T-helper 1 cell (primary cell): Measurements from ENCODE around the gene ZNF516.

Experiments
- DNase-seq, 5 donors: peaks; one replicate each; pipeline ENCODE4 v3.0.0-alpha.2; 2012 to 2020

ZNF516 gene

DNA sequence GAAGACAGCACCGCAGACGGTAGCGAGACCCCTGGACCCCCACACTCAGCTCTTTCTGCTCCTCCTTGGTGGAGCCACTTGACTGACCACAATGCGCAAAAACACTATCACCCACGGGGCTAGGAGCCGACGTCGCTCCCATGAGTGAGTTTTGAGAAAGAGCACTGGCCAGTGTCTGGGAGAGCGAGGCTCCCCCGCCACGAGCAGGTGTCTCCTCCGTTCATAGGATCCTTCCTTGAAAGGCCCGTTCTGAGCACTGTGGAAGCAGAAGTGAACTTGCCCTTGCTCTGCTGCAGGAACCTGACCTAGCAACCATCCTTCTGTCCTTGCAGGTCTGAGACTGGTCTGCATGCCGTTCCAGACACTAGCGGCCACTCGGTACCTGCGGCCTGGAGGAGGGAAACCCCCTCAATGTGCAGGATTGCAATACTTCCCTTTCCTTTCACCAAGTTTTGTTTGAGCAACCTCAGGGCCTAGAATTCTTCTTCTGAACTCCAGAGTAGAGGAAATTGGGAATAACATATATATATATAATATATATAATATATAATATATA lies 12.9 kb upstream of the ZNF516 start:
- no peak for DNase-seq

DNA sequence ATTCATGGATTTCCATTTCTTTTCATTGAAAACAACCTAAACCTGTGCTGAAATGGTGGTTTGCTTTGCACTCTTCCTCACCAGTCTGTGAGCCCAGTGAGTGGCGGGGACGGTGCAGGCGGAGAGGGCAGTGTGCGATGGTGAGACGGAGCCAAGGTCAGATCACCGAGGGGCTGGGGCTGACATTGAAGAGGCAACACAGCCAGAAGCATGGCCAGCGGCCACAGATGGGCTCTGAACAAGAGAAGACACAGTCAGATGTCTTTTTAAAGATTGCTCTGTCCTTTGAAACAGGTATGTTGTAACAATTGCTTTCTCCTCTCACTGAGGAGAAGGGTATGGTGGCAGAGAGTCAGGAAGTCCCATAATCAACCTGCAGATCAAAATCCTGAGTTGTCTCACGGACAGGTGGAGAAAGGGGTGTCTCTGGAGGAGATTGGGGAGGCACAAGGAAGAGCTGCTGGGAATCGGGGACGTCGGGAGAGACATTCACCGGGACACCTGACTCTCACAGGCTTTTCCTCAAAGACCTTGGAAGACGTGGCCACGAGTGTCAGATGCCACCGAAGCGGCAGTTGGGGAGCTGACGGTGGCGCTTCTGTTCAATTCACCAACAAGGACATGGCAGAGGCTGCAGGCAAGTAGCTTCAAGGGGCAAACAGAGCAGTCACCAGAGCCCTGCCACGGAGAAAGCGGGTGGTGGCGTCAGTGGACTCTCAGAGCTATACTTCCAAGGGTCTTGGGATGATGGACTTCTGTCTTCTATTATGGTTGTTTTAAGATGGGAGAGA lies 12.1 kb upstream of the ZNF516 start:
- no peak for DNase-seq

DNA sequence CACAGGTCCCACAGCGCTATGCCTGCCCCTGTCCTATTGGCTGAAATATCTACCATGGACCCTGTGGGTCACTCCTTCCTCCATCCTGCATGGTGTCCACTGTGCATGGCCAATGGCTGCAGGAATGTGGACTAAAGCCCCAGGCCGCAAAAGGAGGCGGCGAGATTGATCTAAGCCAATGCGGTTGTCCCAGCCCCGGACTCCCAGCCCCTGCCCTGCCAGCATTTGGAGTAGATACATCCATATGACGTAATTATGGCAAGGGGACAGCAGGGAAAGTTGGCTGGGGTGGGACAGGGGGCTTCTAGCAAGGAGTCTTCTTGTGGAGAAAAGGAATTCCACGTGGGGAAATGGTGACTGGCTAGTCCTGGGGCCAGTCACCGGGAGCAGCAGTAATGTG lies 11.4 kb upstream of the ZNF516 start:
- DNase-seq = no peak

- DNase-seq = no peak
Measured at GRCh38 chr18:76505614-76506013, 10.6 kb upstream of the ZNF516 start.

GRCh38 chr18:76504749-76505148 lies 9.7 kb upstream of the ZNF516 start:
- DNase-seq = no peak

DNA sequence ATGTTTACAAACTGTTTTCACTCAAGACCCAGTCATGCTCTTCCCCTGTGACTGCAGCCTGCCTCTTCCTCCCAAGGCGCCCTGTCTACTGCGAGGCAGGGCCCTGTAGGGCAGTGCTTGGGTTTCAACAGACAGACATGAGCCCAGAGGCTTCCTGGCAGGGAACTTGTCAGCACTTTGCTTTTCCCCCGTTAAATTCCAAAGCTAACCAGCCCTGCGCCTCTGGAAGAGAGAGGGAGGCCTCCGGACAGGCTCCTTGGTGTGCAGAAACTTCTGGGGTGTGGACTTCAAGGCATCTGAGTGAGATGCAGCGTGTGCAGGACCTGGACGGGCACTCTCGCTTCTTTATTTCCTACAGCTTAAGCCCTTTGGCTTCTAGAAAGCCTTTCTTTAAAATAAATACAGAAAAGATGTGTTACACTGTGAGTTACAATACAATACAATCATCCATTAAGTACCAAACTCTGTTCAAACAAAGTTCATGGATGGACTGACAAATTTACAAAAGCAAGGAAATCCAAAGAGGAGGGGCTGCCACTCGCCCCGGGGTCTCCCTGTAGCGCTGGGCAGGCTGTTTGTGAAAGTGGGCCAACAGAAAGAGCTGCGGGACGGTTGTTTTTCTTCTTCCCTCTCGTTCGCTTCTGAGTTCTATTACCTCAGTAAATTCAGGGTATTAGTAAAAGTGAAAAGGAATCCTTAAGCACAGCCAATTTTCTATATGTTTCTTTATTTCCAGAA lies 8.8 kb upstream of the ZNF516 start:
- DNase-seq = no peak

- DNase-seq = no peak
Measured at GRCh38 chr18:76502551-76502950, 7.5 kb upstream of the ZNF516 start.

- no peak for DNase-seq
Measured at GRCh38 chr18:76499637-76500340, 4.7 kb upstream of the ZNF516 start.

- DNase-seq = no peak
Measured at GRCh38 chr18:76499021-76499420, 4.0 kb upstream of the ZNF516 start.

- no peak for DNase-seq
Measured at GRCh38 chr18:76498064-76498463, 3.0 kb upstream of the ZNF516 start.

DNA sequence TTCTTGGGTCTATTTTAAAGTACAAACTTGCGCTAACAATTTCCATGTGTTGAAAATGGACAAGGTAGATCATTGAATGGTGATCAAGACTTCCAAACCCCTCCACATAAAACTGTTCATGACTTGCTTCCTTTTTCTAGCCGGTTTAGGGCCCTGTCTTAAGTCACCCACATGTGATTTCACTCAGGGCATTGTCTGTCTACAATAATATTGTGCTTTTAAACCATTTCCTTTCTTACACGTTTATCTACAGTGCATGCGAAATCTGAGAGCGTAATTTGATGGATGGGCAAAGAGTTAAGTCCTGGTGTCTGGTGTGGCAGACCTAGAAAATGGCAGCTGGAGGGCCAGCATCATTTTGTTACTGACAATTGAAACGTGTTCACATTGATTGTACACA lies 2.0 kb upstream of the ZNF516 start:
- no peak for DNase-seq

DNA sequence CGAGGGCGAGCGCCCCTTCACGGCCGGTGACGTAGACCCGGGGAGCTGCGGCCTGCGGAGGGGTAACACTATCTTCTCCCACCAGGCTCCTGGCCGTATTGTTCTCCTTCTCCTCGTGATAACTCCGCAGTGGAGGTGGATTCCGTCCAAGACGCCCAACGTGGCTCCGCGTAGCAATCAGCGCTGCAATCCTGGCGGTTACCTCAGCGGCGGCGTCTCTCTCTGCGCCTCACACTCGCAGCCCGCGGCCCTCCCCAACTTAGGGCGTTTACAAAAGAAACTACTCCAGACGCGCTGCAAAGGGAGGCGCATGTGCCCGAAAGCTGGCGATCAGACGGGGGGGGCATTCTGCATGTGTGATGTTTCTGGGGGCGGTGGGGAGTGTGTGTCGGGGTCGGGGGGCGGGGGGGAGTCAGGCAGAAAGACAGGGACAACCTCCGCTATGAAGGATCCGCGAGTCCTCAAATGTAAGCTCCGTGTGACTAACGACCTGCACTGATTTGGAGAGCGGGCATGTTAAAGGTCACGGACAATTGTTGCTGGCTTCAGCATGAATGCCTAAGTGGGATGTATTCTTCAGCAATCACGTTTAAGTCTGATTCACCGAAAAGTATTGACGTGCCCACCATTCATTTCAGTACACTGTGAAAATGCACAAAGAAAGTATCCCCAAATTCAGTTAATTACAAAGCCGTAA lies 1.3 kb upstream of the ZNF516 start:
- peak in 2 of 5 donors; percentile 11 to 18 for DNase-seq

DNA sequence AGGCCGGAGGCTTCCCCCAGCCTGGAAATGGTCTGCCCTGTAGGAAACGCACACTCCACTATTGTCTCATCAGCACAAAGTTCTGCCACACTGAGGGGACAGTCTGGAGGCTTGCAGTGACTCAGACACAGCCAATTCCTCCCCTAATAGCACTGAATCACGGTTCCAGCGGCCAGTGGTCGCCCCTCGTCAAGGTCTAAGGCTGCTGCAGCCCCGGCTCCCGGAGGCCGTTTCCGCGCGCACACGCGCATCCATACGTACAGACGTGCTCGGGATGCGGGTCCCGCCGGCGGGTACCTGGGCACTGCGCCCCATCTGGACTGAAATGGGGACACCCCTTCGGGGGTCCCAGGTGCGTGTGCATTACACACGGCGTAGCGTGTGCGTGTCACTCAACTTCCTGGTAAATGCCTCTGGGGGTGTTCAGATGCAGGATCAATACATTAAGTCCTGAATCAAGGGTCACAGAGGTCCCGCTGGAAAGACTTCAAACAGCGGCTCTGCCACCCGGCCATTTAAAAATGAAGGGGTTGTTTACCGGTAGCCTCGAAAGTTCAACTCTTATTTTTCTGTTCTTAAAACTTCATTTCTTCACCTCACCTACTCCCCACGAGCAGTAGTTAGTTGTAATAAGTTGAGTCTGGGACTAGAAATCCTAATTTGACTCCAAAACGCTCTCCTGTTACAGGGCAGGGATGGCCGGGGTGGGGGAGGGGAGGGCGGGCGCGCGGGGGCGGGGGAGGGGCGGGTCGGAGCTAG lies 572 bp upstream of the ZNF516 start:
- DNase-seq = no peak

DNA sequence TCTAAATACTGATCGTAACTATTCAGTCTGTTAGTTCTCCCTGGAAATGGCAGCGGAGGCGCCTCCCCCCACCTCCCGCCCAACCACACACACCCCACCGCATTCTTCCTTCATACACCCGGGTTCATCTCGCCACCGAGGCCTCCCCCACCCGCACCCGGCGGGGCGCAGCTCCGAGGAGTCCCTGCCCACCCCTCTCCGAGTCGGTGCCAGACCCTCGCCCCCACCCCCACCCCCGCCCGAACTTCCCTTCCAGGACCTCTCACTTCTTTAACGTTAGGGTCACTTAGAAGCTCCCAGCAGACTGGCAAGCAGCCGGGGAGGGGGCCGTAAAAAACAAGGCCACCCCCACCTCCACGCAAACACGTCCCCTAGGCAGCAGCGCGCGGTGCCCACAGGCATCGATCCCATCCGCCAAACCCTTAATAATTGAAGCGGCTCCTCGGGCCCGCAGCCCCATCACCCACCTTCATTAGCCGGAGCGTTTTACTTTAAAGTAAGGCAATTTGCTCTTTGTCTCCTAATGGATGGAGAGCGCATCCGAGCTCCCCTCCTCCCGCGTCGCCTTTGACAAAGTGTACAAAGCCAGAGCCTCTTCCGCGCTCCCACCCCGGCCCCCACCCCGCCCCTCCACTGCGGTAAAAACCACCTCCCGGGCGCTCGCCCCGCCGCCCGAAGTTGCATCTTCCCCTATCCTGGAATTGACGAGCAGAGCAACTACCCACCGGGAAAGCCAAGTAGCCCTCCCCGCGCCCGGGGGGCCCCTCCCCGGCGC lies 624 bp downstream of the ZNF516 start:
- no peak for DNase-seq

GRCh38 chr18:76493213-76494161 lies 1.6 kb downstream of the ZNF516 start:
- no peak for DNase-seq

DNA sequence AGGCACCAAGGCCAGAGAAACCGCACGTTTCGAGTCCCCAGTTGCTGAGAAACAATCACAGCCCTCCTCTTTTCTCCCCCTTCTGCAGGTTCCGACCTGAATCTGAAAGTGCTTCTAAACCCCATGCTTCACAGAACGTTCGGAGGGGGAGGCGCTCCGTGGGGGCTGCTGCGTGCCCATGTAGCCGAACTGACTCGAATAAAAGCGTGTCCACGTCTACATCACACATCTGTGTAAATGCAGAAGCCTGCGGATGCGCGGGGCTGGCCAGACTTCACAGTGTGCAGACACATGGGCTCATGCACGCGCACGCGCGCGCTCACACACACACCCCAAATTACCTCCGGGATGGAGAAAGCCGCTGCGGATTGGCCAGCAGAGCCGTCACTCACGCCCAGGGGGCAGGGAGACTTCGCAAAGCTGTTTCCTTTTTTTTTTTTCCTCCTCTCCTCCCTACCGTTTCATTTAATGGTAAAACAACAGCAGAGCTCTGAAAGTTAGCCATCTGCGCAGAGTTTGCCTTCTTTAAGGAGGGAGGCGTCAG lies 2.3 kb downstream of the ZNF516 start:
- peak; percentile 63 to 96 (median 83) for DNase-seq

DNA sequence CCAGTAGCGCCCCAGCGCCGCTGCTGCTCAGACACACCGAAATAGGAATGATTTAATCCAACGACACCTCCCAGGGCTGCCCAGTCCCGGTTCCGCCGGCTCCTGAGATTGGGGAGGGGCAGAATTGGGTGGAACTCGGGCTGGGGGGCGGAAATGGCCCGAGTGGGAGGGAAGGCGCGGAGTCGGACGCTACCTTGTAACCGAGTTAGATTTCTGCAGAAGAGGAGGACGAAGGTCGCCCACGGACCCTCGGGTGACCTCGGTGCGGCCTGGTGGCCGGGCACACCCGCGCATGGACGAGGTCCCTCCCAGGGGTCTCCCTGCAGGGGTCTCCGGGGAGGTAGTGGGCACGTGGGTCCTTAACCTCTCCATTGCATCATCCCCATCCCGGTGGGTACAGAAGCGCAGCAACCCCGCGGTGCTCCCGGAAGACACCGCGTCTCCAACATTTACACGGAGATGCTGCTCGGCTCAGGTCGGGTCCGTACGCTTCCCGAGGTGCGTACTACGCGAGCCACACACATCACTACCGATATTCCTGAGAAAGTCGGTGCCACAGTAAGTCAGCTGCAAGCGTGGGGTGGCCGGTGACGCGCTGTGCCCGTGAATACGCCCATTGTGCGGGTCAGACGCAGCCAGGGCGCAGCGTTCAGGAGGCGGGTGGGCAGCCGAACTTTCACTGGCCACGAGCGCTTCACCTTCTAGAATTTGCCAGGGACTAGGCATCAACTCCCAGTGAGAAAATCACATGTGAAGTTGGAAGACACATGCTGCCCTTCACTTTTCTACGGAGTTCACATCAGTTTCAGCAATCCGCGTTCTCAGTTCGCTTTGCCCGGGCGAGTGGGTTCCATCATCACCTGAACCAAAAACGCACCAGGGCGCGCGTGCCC lies 3.0 kb downstream of the ZNF516 start:
- DNase-seq = no peak

DNA sequence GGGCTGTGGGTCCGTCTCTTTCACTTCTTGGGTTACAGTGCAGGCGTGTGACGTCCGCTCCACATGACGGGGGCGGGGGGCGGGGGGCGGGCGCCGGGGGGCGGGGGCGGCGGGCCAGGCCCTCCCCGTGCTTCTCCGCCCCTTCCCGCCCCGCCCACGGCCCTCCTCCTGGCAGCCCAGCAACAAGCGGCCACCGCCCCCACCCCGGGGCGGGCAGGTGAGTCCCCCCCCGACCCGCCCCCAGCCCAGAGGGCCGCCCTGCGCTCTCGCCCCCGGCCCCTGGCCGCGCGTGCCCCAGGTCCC lies 3.6 kb downstream of the ZNF516 start:
- DNase-seq = peak in 3 of 5 donors; percentile 49 to 63 (median 62)
